DND-41 (cell line): ENCODE data around the gene SGK1.
A peak's percentile ranks its signal among the peaks of the same experiment; 100 is the strongest.

Experiments
- ATAC-seq: fragments of 200-7000 bp; cut with Tn5 transposase; 3 replicates; pipeline ENCODE4 v1.9.1; 2021; ENCODE audit warnings: low read depth; ENCODE audit not compliant: insufficient read depth
- DNase-seq: peaks from one replicate; pipeline ENCODE4 v3.0.0-alpha.2; 2020
- H2AFZ ChIP-seq: 2 replicates; pipeline ENCODE4 v1.6.0; 2012; ENCODE audit warnings: low read depth, low read length
- H3K27ac ChIP-seq: 2 replicates; pipeline ENCODE4 v1.5.1; 2012; ENCODE audit warnings: low read length, inconsistent platforms
- H3K27me3 ChIP-seq: fragments of 200-600 bp; sonication (generic); 2 replicates; pipeline ENCODE4 v1.6.0; 2012; ENCODE audit warnings: low read length, mild to moderate bottlenecking, inconsistent platforms; ENCODE audit not compliant: insufficient read depth, poor library complexity
- H3K36me3 ChIP-seq: 2 replicates; pipeline ENCODE4 v1.5.1; 2012; ENCODE audit warnings: low read length, inconsistent platforms; ENCODE audit not compliant: insufficient read depth
- H3K4me1 ChIP-seq: 2 replicates; pipeline ENCODE4 v1.5.1; 2012; ENCODE audit warnings: mild to moderate bottlenecking, low read length; ENCODE audit not compliant: insufficient read depth
- H3K4me2 ChIP-seq: 2 replicates; pipeline ENCODE4 v1.6.0; 2012; ENCODE audit warnings: mild to moderate bottlenecking, moderate library complexity, low read length, inconsistent platforms; ENCODE audit not compliant: insufficient read depth
- H3K4me3 ChIP-seq, 2 experiments: fragments of 200-600 bp in 1 of 2; shearing (Covaris generic) in 1 of 2; 2 replicates each; pipeline ENCODE4 v1.5.1; 2012 to 2016; ENCODE audit warnings: inconsistent platforms in 2 of 2, low read length in 2 of 2, mild to moderate bottlenecking in 2 of 2, low read depth in 1 of 2, moderate library complexity in 1 of 2
- H3K79me2 ChIP-seq: 2 replicates; pipeline ENCODE4 v1.6.0; 2012; ENCODE audit warnings: low read length, inconsistent platforms; ENCODE audit not compliant: insufficient read depth
- H3K9ac ChIP-seq: 2 replicates; pipeline ENCODE4 v1.6.0; 2012; ENCODE audit warnings: low read depth, mild to moderate bottlenecking, inconsistent platforms, low read length, moderate library complexity
- H3K9me3 ChIP-seq: 2 replicates; pipeline ENCODE4 v1.5.1; 2012; ENCODE audit warnings: low read length, moderate library complexity, mild to moderate bottlenecking, inconsistent platforms; ENCODE audit not compliant: insufficient read depth, severe bottlenecking
- H4K20me1 ChIP-seq: 2 replicates; pipeline ENCODE4 v1.6.0; 2012; ENCODE audit warnings: low read length; ENCODE audit not compliant: insufficient read depth
- CTCF ChIP-seq: IDR thresholded peaks from 2 replicates; pipeline ENCODE4 v1.5.1; 2012; ENCODE audit warnings: borderline replicate concordance, low read length, moderate library complexity, mild to moderate bottlenecking; ENCODE audit not compliant: poor library complexity, severe bottlenecking; ENCODE audit errors: extremely low read depth
- EZH2 ChIP-seq: IDR thresholded peaks from 3 replicates; pipeline ENCODE4 v1.6.1; 2012; ENCODE audit warnings: borderline replicate concordance, low read depth, mild to moderate bottlenecking, moderate library complexity, low read length, inconsistent platforms; ENCODE audit not compliant: severe bottlenecking

Gene SGK1

GRCh38 chr6:134240665-134241431 lies 77.1 kb downstream of the SGK1 start:
- H3K9ac ChIP-seq: no peak overlapping the region
- no peak overlapping the region for H2AFZ ChIP-seq
- peak; percentile 81 for DNase-seq

GRCh38 chr6:134238960-134239795 lies 78.7 kb downstream of the SGK1 start:
- Histone ChIP-seq H2AFZ (no peak overlapping the region), H3K27ac (no peak overlapping the region), H4K20me1 (no peaks in the 10 kb centered on the region), H3K4me2 (no peak overlapping the region), H3K27me3 (no peaks in the 10 kb centered on the region), H3K79me2 (no peaks in the 10 kb centered on the region), H3K4me3 (no peak overlapping the region), H3K4me1 (peaks cover 12% of the 10 kb centered on the region), H3K9me3 (no peaks in the 10 kb centered on the region), H3K36me3 (no peaks in the 10 kb centered on the region), H3K9ac (no peak overlapping the region)
- no peak for ATAC-seq
- DNase-seq: no peak
- TF ChIP-seq CTCF (no peak), EZH2 (no peak)

More at GRCh38 chr6:134240665-134241431, 77.1 kb downstream of the SGK1 start:
- Histone ChIP-seq H3K36me3 (no peaks in the 10 kb centered on the region), H3K4me1 (peaks cover 12% of the 10 kb centered on the region), H3K79me2 (no peaks in the 10 kb centered on the region), H3K27ac (no peak overlapping the region), H3K4me2 (peak overlapping the region; percentile 26), H3K9me3 (no peaks in the 10 kb centered on the region), H3K4me3 (no peak overlapping the region), H4K20me1 (no peaks in the 10 kb centered on the region), H3K27me3 (no peaks in the 10 kb centered on the region)
- ATAC-seq: peak; percentile 95
- TF ChIP-seq CTCF: no peak
- TF ChIP-seq EZH2: no peak

- no peaks in the 10 kb centered on the region for H3K79me2 ChIP-seq
- no peak for DNase-seq
Measured at GRCh38 chr6:134238006-134238405, 79.9 kb downstream of the SGK1 start.

More at GRCh38 chr6:134238006-134238405, 79.9 kb downstream of the SGK1 start:
- TF ChIP-seq EZH2: no peak
- no peak for TF ChIP-seq CTCF
- no peaks in the 10 kb centered on the region for H3K27me3 ChIP-seq
- no peak overlapping the region for H3K4me3 ChIP-seq
- no peak overlapping the region for H3K4me2 ChIP-seq
- H2AFZ ChIP-seq: no peak overlapping the region
- H3K9me3 ChIP-seq: no peaks in the 10 kb centered on the region
- ATAC-seq: no peak
- peaks cover 12% of the 10 kb centered on the region for H3K4me1 ChIP-seq
- no peak overlapping the region for H3K9ac ChIP-seq
- no peaks in the 10 kb centered on the region for H4K20me1 ChIP-seq
- H3K27ac ChIP-seq: no peak overlapping the region
- no peaks in the 10 kb centered on the region for H3K36me3 ChIP-seq
